A673 (cell line): Measurements from ENCODE around the gene AKAIN1.

Experiments used
- EZH2 ChIP-seq: fragments of 200-600 bp; sonication (generic); IDR thresholded peaks from 2 replicates; pipeline ENCODE4 v1.6.1; 2017; ENCODE audit warnings: borderline replicate concordance, low read depth, mild to moderate bottlenecking, mixed read lengths, antibody characterized with exemption, low read length; ENCODE audit not compliant: poor library complexity, severe bottlenecking
- TF ChIP-seq, protein P1 (sequence below): fragments of 300-800, 200-600 bp; sonication (generic); conservative IDR thresholded peaks from 2 replicates; pipeline ENCODE4 v1.5.1; 2017; ENCODE audit warnings: low read depth, mild to moderate bottlenecking, antibody characterized with exemption, low read length, moderate library complexity, mixed read lengths

DNA sequence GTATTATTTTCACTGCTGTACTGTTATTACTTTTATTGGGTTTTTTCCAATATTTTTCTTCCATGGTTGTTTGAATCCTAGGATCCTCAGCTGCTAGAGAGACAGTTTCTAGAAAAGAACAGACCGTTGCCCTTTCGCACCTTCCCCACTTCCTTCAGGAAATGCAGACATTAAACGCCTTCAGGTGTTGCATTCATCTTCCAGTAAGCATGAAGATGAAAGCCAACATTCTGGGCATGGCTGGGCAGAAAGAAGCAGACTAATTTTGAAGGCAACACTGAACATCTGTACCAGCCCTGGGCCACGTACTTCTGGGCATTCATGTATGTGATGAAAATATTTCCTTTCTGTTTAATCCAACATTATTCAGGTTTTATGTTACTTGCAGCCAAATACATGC lies 51.0 kb downstream of the AKAIN1 start:
- TF ChIP-seq, protein P1, sequence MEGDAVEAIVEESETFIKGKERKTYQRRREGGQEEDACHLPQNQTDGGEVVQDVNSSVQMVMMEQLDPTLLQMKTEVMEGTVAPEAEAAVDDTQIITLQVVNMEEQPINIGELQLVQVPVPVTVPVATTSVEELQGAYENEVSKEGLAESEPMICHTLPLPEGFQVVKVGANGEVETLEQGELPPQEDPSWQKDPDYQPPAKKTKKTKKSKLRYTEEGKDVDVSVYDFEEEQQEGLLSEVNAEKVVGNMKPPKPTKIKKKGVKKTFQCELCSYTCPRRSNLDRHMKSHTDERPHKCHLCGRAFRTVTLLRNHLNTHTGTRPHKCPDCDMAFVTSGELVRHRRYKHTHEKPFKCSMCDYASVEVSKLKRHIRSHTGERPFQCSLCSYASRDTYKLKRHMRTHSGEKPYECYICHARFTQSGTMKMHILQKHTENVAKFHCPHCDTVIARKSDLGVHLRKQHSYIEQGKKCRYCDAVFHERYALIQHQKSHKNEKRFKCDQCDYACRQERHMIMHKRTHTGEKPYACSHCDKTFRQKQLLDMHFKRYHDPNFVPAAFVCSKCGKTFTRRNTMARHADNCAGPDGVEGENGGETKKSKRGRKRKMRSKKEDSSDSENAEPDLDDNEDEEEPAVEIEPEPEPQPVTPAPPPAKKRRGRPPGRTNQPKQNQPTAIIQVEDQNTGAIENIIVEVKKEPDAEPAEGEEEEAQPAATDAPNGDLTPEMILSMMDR: no peak
- TF ChIP-seq EZH2: no peak
